Cardiac muscle cell (in vitro differentiated cells and primary cell): ENCODE results near the gene ACER3. TPM values are rescaled to one million over a fixed set of nuclear protein-coding genes. Genes with fewer than 3 reads are reported as not detected.
A peak's percentile ranks its signal among the peaks of the same experiment; 100 is the strongest.
"Not testable (repeated sequence)": the region's sequence is repeated elsewhere in the genome, so short reads cannot be mapped to it uniquely, and the experiment has no call there.

ENCODE experiments used
- DNase-seq, 2 donors: peaks; one replicate each; pipeline versions ENCODE4 v3.0.0 to v3.0.0-alpha.2; 2010 to 2017; ENCODE audit warnings: low read depth in 1 of 2, low spot score in 1 of 2
- H3K27ac ChIP-seq: fragments of 200-600 bp; sonication (generic); 2 replicates; pipeline ENCODE4 v1.5.1; 2016
- H3K27me3 ChIP-seq: fragments of 200-600 bp; sonication (generic); 2 replicates; pipeline ENCODE4 v1.6.0; 2016; ENCODE audit warnings: control low read depth
- H3K36me3 ChIP-seq: fragments of 200-600 bp; sonication (generic); 2 replicates; pipeline ENCODE4 v1.5.1; 2016; ENCODE audit warnings: control low read depth
- H3K4me1 ChIP-seq: fragments of 200-600 bp; sonication (generic); 2 replicates; pipeline ENCODE4 v1.8.1; 2017; ENCODE audit warnings: low read depth, mild to moderate bottlenecking, mixed run types
- H3K4me3 ChIP-seq: fragments of 200-600 bp; sonication (generic); 2 replicates; pipeline ENCODE4 v1.5.1; 2016; ENCODE audit warnings: mild to moderate bottlenecking
- H3K9me3 ChIP-seq: fragments of 200-600 bp; sonication (generic); 2 replicates; pipeline ENCODE4 v1.5.1; 2017; ENCODE audit warnings: low read depth, mild to moderate bottlenecking, control low read depth
- CTCF ChIP-seq: IDR thresholded peaks from 2 replicates; pipeline ENCODE4 v1.5.1; 2012; ENCODE audit warnings: low read depth, mild to moderate bottlenecking, low read length
- polyA plus RNA-seq: library from polyadenylated mRNA; unstranded; fragments of >200 nt; fragmentation: Nextera tagmentation; extraction: Ambion mirVana; gene quantifications from 2 replicates; pipeline ENCODE4 v1.2.1, GENCODE V29; 2016
- total RNA-seq: library from RNA; depleted of rRNA; stranded (reverse); fragments of >200 nt; gene quantifications from 2 replicates; pipeline ENCODE4 v1.2.3, GENCODE V29; 2016

ACER3 gene
- total and polyA plus RNA-seq, 2 experiments from 2014 or later, result 5.6 to 9.8 TPM

GRCh38 chr11:77042111-77042726, 181.5 kb downstream of the ACER3 start:
- Histone ChIP-seq H3K9me3 (no peaks in the 10 kb centered on the region), H3K36me3 (no peaks in the 10 kb centered on the region), H3K27ac (no peak overlapping the region), H3K4me1 (no peaks in the 10 kb centered on the region), H3K27me3 (peaks cover 37% of the 10 kb centered on the region), H3K4me3 (no peak overlapping the region)
- TF ChIP-seq CTCF, result no peak
- DNase-seq, result no peak

- H3K36me3 ChIP-seq, result no peaks in the 10 kb centered on the region
- H3K27ac ChIP-seq, result no peak overlapping the region
- H3K9me3 ChIP-seq, result no peaks in the 10 kb centered on the region
- TF ChIP-seq CTCF, result no peak
- no peak for DNase-seq
- peaks cover 27% of the 10 kb centered on the region for H3K27me3 ChIP-seq
- no peaks in the 10 kb centered on the region for H3K4me1 ChIP-seq
- H3K4me3 ChIP-seq, result no peak overlapping the region
Measured at GRCh38 chr11:77044356-77044755, 183.6 kb downstream of the ACER3 start.

- Histone ChIP-seq H3K36me3 (no peaks in the 10 kb centered on the region), H3K4me1 (no peaks in the 10 kb centered on the region), H3K4me3 (no peak overlapping the region), H3K27ac (no peak overlapping the region), H3K27me3 (peaks cover 22% of the 10 kb centered on the region), H3K9me3 (no peaks in the 10 kb centered on the region)
- TF ChIP-seq CTCF, result no peak
- no peak for DNase-seq
Measured at GRCh38 chr11:77044886-77045285, 184.2 kb downstream of the ACER3 start.

- Histone ChIP-seq H3K27me3 (peaks cover 10% of the 10 kb centered on the region), H3K4me3 (no peak overlapping the region), H3K9me3 (no peaks in the 10 kb centered on the region), H3K36me3 (no peaks in the 10 kb centered on the region), H3K27ac (no peak overlapping the region), H3K4me1 (no peaks in the 10 kb centered on the region)
- peak; percentile 80 for TF ChIP-seq CTCF
- DNase-seq, result peak; percentile 25 to 63
Measured at GRCh38 chr11:77046060-77046501, 185.4 kb downstream of the ACER3 start.

- H3K4me1 ChIP-seq, result no peaks in the 10 kb centered on the region
- H3K27ac ChIP-seq, result no peak overlapping the region
- peak; percentile 66 for TF ChIP-seq CTCF
- H3K9me3 ChIP-seq, result no peaks in the 10 kb centered on the region
- DNase-seq, result peak; percentile 89 to 94
- H3K27me3 ChIP-seq, result peaks cover 10% of the 10 kb centered on the region
- peak overlapping the region; percentile 19 for H3K4me3 ChIP-seq
- H3K36me3 ChIP-seq, result no peaks in the 10 kb centered on the region
Measured at GRCh38 chr11:77047007-77047927, 186.5 kb downstream of the ACER3 start.

- H3K36me3 ChIP-seq, H3K4me1 ChIP-seq, H3K9me3 ChIP-seq, H3K4me3 ChIP-seq, DNase-seq, H3K27ac ChIP-seq: not testable (repeated sequence)
- peaks cover 10% of the 10 kb centered on the region for H3K27me3 ChIP-seq
Measured at GRCh38 chr11:77047928-77048446, 187.3 kb downstream of the ACER3 start.
